IgD-negative memory B cell (primary cell): ENCODE results near the gene PRPF38B. TPM values are rescaled to one million over a fixed set of nuclear protein-coding genes. Genes with fewer than 3 reads are reported as not detected.
"Not testable (repeated sequence)": the region's sequence is repeated elsewhere in the genome, so short reads cannot be mapped to it uniquely, and the experiment has no call there.

ENCODE experiments used
- H3K27ac Mint-ChIP-seq, 3 donors: one replicate each; pipeline ENCODE4 v1.8.0; 2020 to 2022; ENCODE audit warnings: mild to moderate bottlenecking in 3 of 3, mixed read lengths in 3 of 3, moderate library complexity in 1 of 3
- H3K27me3 Mint-ChIP-seq: one replicate; pipeline ENCODE4 v1.8.0; 2021; ENCODE audit warnings: mixed read lengths
- H3K36me3 Mint-ChIP-seq: one replicate; pipeline ENCODE4 v1.8.0; 2020; ENCODE audit warnings: mild to moderate bottlenecking, mixed read lengths
- H3K4me1 Mint-ChIP-seq, 3 donors: one replicate each; pipeline ENCODE4 v1.8.0; 2020 to 2022; ENCODE audit warnings: mixed read lengths in 3 of 3, mild to moderate bottlenecking in 1 of 3
- H3K4me3 Mint-ChIP-seq, 4 donors: one replicate each; pipeline ENCODE4 v1.8.0; 2020 to 2022; ENCODE audit warnings: mild to moderate bottlenecking in 4 of 4, mixed read lengths in 4 of 4, moderate library complexity in 3 of 4
- H3K9me3 Mint-ChIP-seq, 3 donors: one replicate each; pipeline ENCODE4 v1.8.0; 2020 to 2021; ENCODE audit warnings: mixed read lengths in 3 of 3, mild to moderate bottlenecking in 1 of 3
- polyA plus RNA-seq: library from polyadenylated mRNA; unstranded; fragments of 300-500 nt; fragmentation: Illumina TruSeq; gene quantifications from one replicate; pipeline ENCODE4 v1.2.3, GENCODE V29; 2021

PRPF38B gene
- polyA plus RNA-seq, 1 donor from 2014 or later = 26.2 TPM

DNA sequence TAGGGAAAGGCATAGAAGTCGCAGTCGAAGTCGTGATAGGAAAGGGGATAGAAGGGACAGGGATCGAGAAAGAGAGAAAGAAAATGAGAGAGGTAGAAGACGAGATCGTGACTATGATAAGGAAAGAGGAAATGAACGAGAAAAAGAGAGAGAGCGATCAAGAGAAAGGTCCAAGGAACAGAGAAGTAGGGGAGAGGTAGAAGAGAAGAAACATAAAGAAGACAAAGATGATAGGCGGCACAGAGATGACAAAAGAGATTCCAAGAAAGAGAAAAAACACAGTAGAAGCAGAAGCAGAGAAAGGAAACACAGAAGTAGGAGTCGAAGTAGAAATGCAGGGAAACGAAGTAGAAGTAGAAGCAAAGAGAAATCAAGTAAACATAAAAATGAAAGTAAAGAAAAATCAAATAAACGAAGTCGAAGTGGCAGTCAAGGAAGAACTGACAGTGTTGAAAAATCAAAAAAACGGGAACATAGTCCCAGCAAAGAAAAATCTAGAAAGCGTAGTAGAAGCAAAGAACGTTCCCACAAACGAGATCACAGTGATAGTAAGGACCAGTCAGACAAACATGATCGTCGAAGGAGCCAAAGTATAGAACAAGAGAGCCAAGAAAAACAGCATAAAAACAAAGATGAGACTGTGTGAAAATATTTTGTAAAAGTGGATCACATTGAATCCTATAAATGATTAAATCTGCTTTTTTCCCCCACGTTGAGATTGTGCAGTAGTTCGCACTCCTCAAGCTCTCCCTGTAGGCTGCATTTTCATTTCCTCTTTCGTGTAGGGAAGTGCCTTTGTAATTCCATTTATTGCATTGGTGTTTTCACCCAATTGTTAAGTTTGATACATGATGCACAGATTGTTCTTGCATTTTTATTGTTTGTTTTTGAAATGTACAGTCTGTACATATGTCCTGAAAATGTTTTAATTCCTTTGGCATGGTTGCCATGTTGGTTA is 7.5 kb downstream of the PRPF38B start:
- Mint-ChIP-seq H3K4me1 (peaks cover 8 to 29% (median 25%) of the 10 kb centered on the region in 3 donors), H3K9me3 (no peaks in the 10 kb centered on the region), H3K36me3 (peaks cover 2% of the 10 kb centered on the region), H3K4me3 (peak overlapping the region in 3 of 4 donors; percentile 39 to 63 (median 43)), H3K27me3 (no peaks in the 10 kb centered on the region), H3K27ac (peak overlapping the region; percentile 47 to 78 (median 76))

DNA sequence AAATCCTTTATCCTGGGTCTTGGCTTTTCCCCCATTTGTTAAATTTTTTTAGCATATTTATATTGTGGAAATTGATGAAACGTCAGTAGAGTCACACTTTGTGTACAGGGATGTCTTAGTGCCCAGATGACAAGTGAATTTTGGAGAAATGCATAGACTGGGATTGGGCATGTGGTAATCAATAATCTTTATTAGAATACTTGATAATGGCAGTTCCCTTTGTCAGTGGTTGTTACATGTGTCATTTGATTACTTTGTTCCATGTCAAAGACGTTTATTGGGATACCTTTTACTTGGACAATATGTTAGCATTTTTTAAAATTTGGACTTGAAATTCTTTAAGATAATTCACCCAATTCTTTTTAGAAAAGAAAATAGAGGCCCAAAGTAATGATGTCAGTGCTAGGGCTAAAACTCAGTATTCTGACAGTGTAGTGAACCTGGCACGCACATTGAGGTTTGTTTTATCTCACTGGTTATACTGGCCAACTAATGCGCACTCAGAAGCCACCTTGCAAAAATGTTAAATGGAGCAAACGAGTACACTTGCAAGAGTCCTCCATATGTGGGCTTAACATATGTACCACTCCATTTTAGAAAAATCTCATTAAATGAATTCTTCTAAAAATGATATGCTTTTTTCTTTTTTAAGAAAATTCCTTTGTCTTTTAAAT is 9.2 kb downstream of the PRPF38B start:
- no peak overlapping the region for H3K27ac Mint-ChIP-seq
- H3K9me3 Mint-ChIP-seq = no peaks in the 10 kb centered on the region
- peaks cover 2 to 22% (median 19%) of the 10 kb centered on the region in 3 donors for H3K4me1 Mint-ChIP-seq
- H3K4me3 Mint-ChIP-seq = no peak overlapping the region
- no peaks in the 10 kb centered on the region for H3K27me3 Mint-ChIP-seq
- peaks cover 2% of the 10 kb centered on the region for H3K36me3 Mint-ChIP-seq

DNA sequence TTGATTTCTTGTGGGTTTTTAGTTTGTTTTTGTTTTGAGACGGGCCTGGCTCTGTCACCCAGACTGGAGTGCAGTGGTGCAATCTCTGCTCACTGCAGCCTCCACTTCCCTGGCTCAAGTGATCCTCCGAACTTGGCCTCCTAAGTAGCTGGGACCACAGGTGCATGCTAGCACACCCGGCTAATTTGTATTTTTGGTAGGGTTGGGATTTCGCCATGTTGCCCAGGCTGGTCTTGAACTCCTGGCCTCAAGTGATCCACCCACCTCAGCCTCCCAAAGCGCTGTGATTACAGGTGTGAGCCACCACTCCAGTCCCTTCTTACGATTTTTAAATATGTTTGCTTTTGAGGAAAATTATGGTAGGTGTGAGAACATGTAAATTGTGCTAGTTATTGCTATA is 10.0 kb downstream of the PRPF38B start:
- H3K27ac Mint-ChIP-seq, H3K4me3 Mint-ChIP-seq, H3K36me3 Mint-ChIP-seq, H3K27me3 Mint-ChIP-seq, H3K9me3 Mint-ChIP-seq: not testable (repeated sequence)
- peaks cover 2 to 22% (median 19%) of the 10 kb centered on the region in 3 donors for H3K4me1 Mint-ChIP-seq

DNA sequence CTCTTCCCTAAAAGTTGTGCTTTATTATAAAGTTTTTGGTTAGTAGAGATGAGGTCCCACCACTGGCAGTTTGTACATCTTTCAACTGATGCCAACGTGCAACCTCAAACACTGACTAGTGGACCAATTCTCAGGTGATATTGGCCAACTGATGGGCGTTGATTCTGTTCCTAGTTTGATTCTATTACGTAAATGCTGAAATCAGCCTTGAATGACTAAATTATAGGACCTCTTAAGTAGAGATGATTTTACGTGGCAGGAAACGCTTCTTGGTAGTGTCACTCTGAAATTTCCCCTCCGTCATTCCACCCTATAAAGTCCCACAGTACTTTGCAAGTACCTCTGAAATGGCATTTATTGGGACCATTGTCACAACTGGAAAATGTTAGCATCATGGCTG is 11.8 kb downstream of the PRPF38B start:
- Mint-ChIP-seq H3K36me3 (peaks cover 1% of the 10 kb centered on the region), H3K27ac (peak overlapping the region in 2 of 3 donors; percentile 3 to 90), H3K27me3 (no peaks in the 10 kb centered on the region), H3K9me3 (no peaks in the 10 kb centered on the region), H3K4me3 (peak overlapping the region in 1 of 4 donors; percentile 17), H3K4me1 (peaks cover 2 to 22% (median 19%) of the 10 kb centered on the region in 3 donors)

DNA sequence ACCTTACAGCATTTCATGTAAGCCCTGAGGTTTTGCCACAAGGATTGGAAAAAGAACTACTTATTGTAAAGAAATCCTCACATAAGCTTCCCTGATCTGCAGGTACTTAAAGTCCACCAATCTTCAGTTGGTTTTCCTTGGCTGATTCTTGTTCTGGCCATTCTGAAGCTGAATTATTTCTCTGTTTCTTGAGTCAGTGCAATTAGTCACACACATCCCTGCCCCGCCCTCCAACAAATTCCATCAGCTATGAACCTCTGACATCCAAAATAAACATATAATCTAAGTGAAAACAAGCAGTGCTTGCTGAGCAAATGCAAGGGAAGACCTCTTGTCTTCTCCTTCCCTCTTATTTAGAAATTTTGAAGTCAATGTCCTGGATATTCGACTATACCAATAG is 12.4 kb downstream of the PRPF38B start:
- H3K36me3 Mint-ChIP-seq = peaks cover 1% of the 10 kb centered on the region
- H3K27me3 Mint-ChIP-seq = peaks cover 1% of the 10 kb centered on the region
- H3K4me1 Mint-ChIP-seq = peaks cover 2 to 17% (median 16%) of the 10 kb centered on the region in 3 donors
- H3K27ac Mint-ChIP-seq = peak overlapping the region in 1 of 3 donors; percentile 3
- no peaks in the 10 kb centered on the region for H3K9me3 Mint-ChIP-seq
- H3K4me3 Mint-ChIP-seq = peak overlapping the region in 1 of 4 donors; percentile 15

DNA sequence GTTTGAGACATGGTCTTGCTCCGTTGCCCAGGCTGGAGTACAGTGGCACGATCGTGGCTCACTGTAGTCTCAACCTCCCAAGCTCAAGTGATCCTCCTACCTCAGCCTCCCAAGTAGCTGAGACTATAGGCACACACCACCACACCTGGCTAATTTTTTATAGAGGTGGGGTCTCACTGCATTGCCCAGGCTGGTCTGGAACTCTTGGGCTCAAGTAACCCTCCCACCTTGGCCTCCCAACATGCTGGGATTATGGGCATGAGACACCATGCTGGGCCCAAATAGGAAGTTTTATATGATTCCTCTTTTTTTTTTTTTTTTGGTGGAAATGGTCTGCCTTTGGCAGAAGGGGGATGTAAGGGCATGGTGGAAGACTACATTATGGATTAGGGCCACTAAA is 14.5 kb downstream of the PRPF38B start:
- Mint-ChIP-seq H3K9me3 (no peaks in the 10 kb centered on the region), H3K4me3 (no peak overlapping the region), H3K27ac (no peak overlapping the region), H3K36me3 (peaks cover 1% of the 10 kb centered on the region), H3K27me3 (peaks cover 5% of the 10 kb centered on the region), H3K4me1 (peaks cover 2 to 13% (median 9%) of the 10 kb centered on the region in 3 donors)

DNA sequence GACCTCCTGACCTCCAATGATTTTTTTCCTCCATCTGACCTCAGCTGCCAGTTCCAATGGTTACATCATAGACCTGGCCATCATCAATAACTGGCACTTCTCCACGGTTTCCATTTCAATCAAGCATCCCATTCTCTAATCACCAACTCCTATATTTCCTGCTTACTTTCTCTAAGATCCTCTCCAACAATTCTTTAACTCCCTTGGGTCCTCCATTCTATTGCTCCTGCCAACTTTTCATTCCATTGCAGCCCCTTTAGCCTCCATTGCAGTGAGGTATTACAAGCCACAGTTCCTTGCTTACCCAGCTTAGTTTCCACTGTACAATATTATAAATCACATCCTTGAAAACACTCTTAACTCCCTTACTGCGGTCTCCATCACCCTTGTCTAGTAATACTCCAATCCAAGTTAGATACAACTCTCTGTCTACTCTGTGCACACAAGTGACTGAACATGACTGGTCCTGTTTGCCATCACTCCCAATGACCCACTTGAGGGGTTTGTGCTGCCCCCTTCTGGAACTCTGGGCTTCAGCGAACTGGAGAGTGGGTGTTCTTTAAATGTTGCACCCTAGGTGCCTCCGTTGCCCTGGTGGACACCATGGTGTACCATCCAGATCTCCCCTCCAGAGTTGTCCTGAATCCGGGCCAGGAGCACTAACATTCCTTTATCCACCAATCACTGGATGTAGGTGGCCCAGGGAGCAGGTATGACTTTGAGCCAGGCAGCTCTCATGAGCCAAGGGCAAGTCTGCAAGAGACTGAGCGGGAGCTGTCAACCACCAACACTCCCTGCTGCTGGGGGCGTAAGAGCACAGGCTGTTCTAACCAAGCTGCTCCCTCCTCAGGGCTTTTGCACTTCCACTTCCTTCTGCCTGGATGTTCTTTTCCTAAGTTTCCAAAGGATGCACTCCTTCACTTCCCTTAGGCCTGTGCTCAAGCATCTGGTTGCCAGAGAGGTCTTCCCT is 16.9 kb downstream of the PRPF38B start:
- Mint-ChIP-seq H3K27me3 (peaks cover 5% of the 10 kb centered on the region), H3K27ac (no peak overlapping the region), H3K4me1 (peaks cover 0 to 6% (median 3%) of the 10 kb centered on the region in 3 donors), H3K4me3 (no peak overlapping the region), H3K36me3 (peaks cover 1% of the 10 kb centered on the region), H3K9me3 (no peaks in the 10 kb centered on the region)

DNA sequence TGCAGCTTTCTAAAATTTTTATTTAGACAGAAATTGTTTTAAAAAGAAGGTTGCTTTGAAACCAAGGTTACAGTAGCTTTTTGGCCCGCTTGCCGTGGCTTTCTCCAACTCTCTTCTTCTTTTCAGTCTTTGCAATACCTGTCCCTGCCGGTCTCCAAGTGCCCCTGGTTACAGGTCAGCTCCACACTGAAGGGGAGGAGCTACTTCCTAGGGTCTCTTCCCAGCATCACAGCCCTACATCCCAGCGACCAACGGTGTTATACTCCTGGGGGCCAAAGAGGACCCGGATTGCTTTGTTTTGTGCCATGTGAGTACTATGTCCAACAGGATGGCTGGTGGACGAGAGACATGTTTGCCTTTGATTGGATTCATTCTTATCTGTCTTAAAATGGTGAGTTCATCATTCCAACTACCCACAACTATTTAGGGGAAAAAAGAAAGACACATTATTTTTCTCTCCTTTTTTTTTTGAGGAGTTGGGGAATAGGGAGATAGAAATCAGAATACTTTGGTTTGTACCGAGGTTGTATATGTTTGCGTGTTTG is 20.6 kb downstream of the PRPF38B start, which contains the start of gene FNDC7:
FNDC7 (plus strand) TSS at position 303 of the 545 bp plus-strand sequence; CDS start at position 329, 26 bp downstream.
- Mint-ChIP-seq H3K36me3 (peaks cover 1% of the 10 kb centered on the region), H3K27ac (no peak within 1 kb of the TSS), H3K4me1 (no peaks in the 10 kb centered on the region), H3K9me3 (no peaks in the 10 kb centered on the region), H3K4me3 (no peak within 1 kb of the TSS), H3K27me3 (peaks cover 13% of the 10 kb centered on the region)

DNA sequence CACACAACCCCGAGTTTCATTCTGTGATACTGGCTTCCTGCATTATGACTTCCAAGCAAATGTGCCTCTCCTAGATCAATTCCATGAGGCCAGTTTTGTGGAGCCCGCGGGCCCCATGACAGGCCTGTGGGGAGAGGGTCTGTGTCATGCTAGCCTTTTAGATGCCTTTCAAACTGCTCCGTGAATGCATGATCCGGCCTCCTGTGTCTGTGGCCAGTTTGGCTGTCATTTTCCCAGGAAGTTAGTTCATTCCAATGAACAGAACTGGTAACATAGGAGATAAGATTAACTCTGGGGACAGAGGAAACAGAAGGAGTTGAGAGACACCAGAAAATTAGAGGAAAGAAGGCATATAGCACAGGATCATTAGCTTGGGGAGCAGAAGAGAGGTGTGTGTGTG is 23.8 kb downstream of the PRPF38B start:
- Mint-ChIP-seq H3K27ac (no peak overlapping the region), H3K36me3 (peaks cover 1% of the 10 kb centered on the region), H3K4me3 (no peak overlapping the region), H3K4me1 (no peaks in the 10 kb centered on the region), H3K9me3 (no peaks in the 10 kb centered on the region), H3K27me3 (peaks cover 11% of the 10 kb centered on the region)

DNA sequence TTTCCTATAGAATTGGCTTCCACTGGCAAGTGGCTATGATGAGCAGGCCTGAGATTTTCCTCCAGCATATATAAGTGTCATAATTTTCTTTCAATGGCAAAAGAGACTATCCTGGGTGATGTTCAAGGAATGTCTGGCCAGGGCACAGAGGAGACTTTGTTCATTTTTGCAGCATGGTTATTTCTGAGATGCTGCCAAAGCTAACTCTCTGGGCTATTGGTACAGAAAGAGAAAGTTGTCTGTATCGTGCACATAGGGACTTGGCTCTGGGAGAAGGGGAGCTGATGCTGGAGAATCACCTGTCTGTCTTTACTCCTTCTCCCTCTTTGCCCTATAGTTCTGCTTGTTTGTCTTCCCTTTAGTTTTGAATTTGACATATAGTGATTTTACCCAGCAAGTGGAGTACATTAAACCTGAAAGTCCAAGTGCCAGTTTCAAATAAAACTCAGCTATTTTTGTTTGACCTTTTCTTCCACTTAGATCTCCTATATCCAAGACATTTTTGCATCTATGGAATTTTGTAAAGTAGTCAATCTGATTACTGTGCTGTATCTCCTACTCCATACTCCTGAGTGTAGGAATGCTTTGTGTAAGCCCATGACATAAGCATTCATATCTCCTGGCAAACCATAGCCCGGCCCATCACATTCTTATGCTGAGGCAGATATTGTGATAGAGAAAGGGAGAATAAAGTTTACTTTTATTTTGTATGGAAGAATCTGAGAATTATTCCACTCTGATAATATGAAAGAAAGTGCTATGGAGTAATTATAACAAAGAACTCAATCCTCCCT is 24.5 kb downstream of the PRPF38B start:
- H3K4me3 Mint-ChIP-seq = no peak overlapping the region
- no peak overlapping the region for H3K27ac Mint-ChIP-seq
- H3K4me1 Mint-ChIP-seq = no peaks in the 10 kb centered on the region
- no peaks in the 10 kb centered on the region for H3K9me3 Mint-ChIP-seq
- H3K36me3 Mint-ChIP-seq = peaks cover 1% of the 10 kb centered on the region
- peaks cover 9% of the 10 kb centered on the region for H3K27me3 Mint-ChIP-seq

DNA sequence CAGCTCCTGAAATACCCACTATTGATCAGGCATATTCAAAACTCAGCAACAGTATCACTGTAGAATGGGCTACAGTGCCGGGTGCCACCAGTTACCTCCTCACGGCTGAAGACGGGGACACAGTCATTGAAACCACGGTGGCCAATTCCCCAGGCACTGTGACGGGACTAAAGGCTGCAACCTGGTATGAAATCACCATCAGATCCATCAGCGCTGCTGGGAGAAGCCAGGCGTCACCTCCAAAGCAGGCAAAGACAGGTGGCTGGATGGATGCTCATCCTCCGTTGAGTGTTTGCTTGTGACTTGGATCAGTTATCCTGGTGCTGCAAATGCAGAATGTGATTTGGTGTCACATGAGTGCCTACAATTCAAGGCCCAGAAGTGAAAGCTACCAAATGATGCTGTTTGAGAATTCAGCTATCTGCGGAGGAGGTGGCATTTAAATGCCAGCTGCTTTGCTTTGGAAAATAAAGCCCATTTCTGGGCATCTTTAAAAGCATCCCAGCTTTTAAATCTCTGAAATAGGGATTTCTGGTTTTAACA is 25.7 kb downstream of the PRPF38B start:
- no peaks in the 10 kb centered on the region for H3K4me1 Mint-ChIP-seq
- peaks cover 1% of the 10 kb centered on the region for H3K36me3 Mint-ChIP-seq
- H3K27ac Mint-ChIP-seq = no peak overlapping the region
- H3K9me3 Mint-ChIP-seq = no peaks in the 10 kb centered on the region
- H3K4me3 Mint-ChIP-seq = no peak overlapping the region
- peaks cover 9% of the 10 kb centered on the region for H3K27me3 Mint-ChIP-seq

DNA sequence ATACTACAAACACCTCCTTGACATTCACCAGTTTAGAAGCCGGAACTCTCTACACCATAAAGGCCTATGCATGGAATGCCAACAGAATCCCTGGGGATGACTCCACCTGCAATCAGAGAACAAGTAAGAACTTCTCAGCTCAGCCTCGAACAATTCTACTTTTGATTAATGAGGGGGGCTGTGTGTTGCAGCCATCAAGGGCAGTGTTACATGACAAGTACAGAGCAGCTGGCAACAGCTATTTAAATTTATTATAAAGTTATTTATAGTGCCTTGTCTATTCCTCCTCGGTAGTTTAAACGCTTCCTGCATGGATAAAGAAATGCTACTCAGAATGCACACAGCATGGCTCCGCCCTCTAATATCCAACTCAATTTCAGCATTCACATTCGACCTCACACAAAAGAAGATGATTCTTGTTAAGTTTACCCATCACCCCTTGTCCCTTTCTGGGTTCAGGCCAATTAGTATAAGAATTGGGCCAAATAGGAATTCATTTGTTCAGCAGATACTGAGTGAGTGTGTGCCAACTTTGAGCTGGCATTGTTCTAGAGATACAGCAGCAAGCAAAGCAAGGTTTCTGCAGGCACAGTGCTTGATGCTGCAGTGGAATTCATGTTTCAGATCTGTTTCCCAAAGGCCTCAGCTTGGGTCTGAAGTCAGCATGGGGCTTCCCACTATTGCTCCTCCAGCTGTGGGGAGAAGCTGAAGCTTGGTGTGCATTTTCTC is 27.0 kb downstream of the PRPF38B start:
- H3K4me3 Mint-ChIP-seq = no peak overlapping the region
- H3K27me3 Mint-ChIP-seq = peaks cover 9% of the 10 kb centered on the region
- no peak overlapping the region for H3K27ac Mint-ChIP-seq
- H3K4me1 Mint-ChIP-seq = no peaks in the 10 kb centered on the region
- H3K36me3 Mint-ChIP-seq = peaks cover 1% of the 10 kb centered on the region
- no peaks in the 10 kb centered on the region for H3K9me3 Mint-ChIP-seq
